Calu3 (cell line): ENCODE data around the gene GAGE12J. TPM values are rescaled to one million over a fixed set of nuclear protein-coding genes. Genes with fewer than 3 reads are reported as not detected.
A peak's percentile ranks its signal among the peaks of the same experiment; 100 is the strongest.
"Not testable (repeated sequence)": the region's sequence is repeated elsewhere in the genome, so short reads cannot be mapped to it uniquely, and the experiment has no call there.

Experiments used
- BruUV-seq: library from RNA; stranded (reverse); fragments of 400-500 nt; replicated peaks from 2 replicates; lab custom pipeline; 2021; lab: Mats Ljungman, UMichigan
- CTCF ChIA-PET: fragments of 300-600 bp; sonication (Branson Sonifier 250); formaldehyde crosslinking; loops from one replicate; lab custom pipeline; 2022; ENCODE audit warnings: antibody characterized with exemption; lab: Charles Lee
- DNase-seq: peaks from one replicate; pipeline ENCODE4 v3.0.0; 2022
- H3K27ac Mint-ChIP-seq: one replicate; pipeline ENCODE4 v1.8.0; 2022; ENCODE audit warnings: mixed read lengths; ENCODE audit not compliant: unreplicated experiment
- H3K27me3 Mint-ChIP-seq: one replicate; pipeline ENCODE4 v1.8.0; 2022; ENCODE audit warnings: mixed read lengths; ENCODE audit not compliant: unreplicated experiment
- H3K36me3 Mint-ChIP-seq: one replicate; pipeline ENCODE4 v1.8.0; 2022; ENCODE audit warnings: mild to moderate bottlenecking, moderate library complexity, mixed read lengths; ENCODE audit not compliant: insufficient read depth, unreplicated experiment
- H3K4me1 Mint-ChIP-seq: one replicate; pipeline ENCODE4 v1.8.0; 2022; ENCODE audit warnings: mild to moderate bottlenecking, low read depth, mixed read lengths; ENCODE audit not compliant: unreplicated experiment
- H3K4me3 Mint-ChIP-seq: one replicate; pipeline ENCODE4 v1.8.0; 2022; ENCODE audit warnings: mild to moderate bottlenecking, low read depth, moderate library complexity, mixed read lengths; ENCODE audit not compliant: unreplicated experiment
- H3K9me3 Mint-ChIP-seq: one replicate; pipeline ENCODE4 v1.8.0; 2022; ENCODE audit warnings: low read depth, mixed read lengths; ENCODE audit not compliant: unreplicated experiment
- CTCF ChIP-seq: fragments of 200-600 bp; IDR thresholded peaks from one replicate; pipeline ENCODE4 v1.8.0; 2022; ENCODE audit warnings: antibody characterized with exemption; ENCODE audit not compliant: unreplicated experiment
- intact Hi-C: fragments of 100-400 bp; cut with micrococcal nuclease; formaldehyde crosslinking; loops from one replicate; pipeline ENCODE4 v1.10.0; 2022; ENCODE audit not compliant: unreplicated experiment
- total RNA-seq: library from RNA; stranded (reverse); gene quantifications from 2 replicates; pipeline ENCODE4 v1.2.3, GENCODE V29; 2022

The GAGE12J gene
- total RNA-seq, 1 experiment from 2014 or later, result not detected

- H3K9me3 Mint-ChIP-seq, result no peaks in the 10 kb centered on the region
- no TSS peak for BruUV-seq
- H3K27ac Mint-ChIP-seq, result no peak overlapping the region
- H3K27me3 Mint-ChIP-seq, result peaks cover 8% of the 10 kb centered on the region
- CTCF ChIA-PET, result no interaction called here
- H3K4me3 Mint-ChIP-seq, result no peak overlapping the region
- H3K4me1 Mint-ChIP-seq, result peaks cover 6% of the 10 kb centered on the region
- TF ChIP-seq CTCF, result no peak
- H3K36me3 Mint-ChIP-seq, result peaks cover 9% of the 10 kb centered on the region
- DNase-seq, result no peak
- intact Hi-C loops, result loop anchor here (5.0 kb wide), 2 partner anchors 547 to 587 kb away; partner anchors contain the start of gene USP27X
These were observed 31.6 kb upstream of the GAGE12J start for GRCh38 chrX:49290215-49290614.

GRCh38 chrX:49291615-49292337 is 30.1 kb upstream of the GAGE12J start:
- peaks cover 9% of the 10 kb centered on the region for H3K36me3 Mint-ChIP-seq
- DNase-seq, result peak; percentile 76
- no peaks in the 10 kb centered on the region for H3K9me3 Mint-ChIP-seq
- no TSS peak for BruUV-seq
- H3K4me3 Mint-ChIP-seq, result no peak overlapping the region
- H3K27me3 Mint-ChIP-seq, result peaks cover 19% of the 10 kb centered on the region
- intact Hi-C loops, result loop anchor here (1.0 to 5.0 kb wide), 3 partner anchors 463 to 586 kb away; partner anchors contain the start of gene USP27X
- CTCF ChIA-PET, result no interaction called here
- H3K4me1 Mint-ChIP-seq, result peaks cover 6% of the 10 kb centered on the region
- H3K27ac Mint-ChIP-seq, result no peak overlapping the region
- peak; percentile 52 for TF ChIP-seq CTCF

GRCh38 chrX:49292400-49293362 is 29.2 kb upstream of the GAGE12J start:
- Mint-ChIP-seq H3K9me3 (no peaks in the 10 kb centered on the region), H3K4me1 (peaks cover 6% of the 10 kb centered on the region), H3K4me3 (no peak overlapping the region), H3K27ac (no peak overlapping the region), H3K36me3 (peaks cover 5% of the 10 kb centered on the region), H3K27me3 (peaks cover 28% of the 10 kb centered on the region)
- intact Hi-C loops, result loop anchor here (1.0 to 5.0 kb wide), 3 partner anchors 462 to 585 kb away; partner anchors contain the start of gene USP27X
- no TSS peak for BruUV-seq
- CTCF ChIA-PET, result no interaction called here
- no peak for TF ChIP-seq CTCF
- no peak for DNase-seq

GRCh38 chrX:49299293-49299692 is 22.5 kb upstream of the GAGE12J start:
- H3K36me3 Mint-ChIP-seq, intact Hi-C loops, H3K4me3 Mint-ChIP-seq, BruUV-seq, H3K4me1 Mint-ChIP-seq, DNase-seq, H3K9me3 Mint-ChIP-seq, H3K27ac Mint-ChIP-seq: not testable (repeated sequence)
- CTCF ChIA-PET, result interaction anchor here (0.7 kb wide), 1 partner anchor 145 kb away, joined by 3 read pairs; no protein-coding TSS in a partner anchor
- H3K27me3 Mint-ChIP-seq, result peaks cover 48% of the 10 kb centered on the region
